Sigmoid colon (tissue), 7 donors: ENCODE measurements around the gene SLC25A45. TPM values are rescaled to one million over a fixed set of nuclear protein-coding genes. Genes with fewer than 3 reads are reported as not detected.

Source experiments
- DNase-seq: peaks from one replicate; pipeline ENCODE4 v3.0.0-alpha.2; 2019
- H3K27ac ChIP-seq, 4 donors: fragments of 200-600 bp; sonication (generic); one replicate each; pipeline ENCODE4 v1.5.1; 2016 to 2019; ENCODE audit warnings: mild to moderate bottlenecking in 1 of 4
- H3K27me3 ChIP-seq, 3 donors: fragments of 200-600 bp; sonication (generic); one replicate each; pipeline ENCODE4 v1.5.1; 2019; ENCODE audit warnings: mild to moderate bottlenecking in 1 of 3
- H3K36me3 ChIP-seq, 4 donors: fragments of 200-600 bp; sonication (generic); one replicate each; pipeline ENCODE4 v1.5.1; 2016 to 2019
- H3K4me1 ChIP-seq, 4 donors: fragments of 200-600 bp; sonication (generic); one replicate each; pipeline ENCODE4 v1.5.1; 2017 to 2019
- H3K4me3 ChIP-seq, 4 donors: fragments of 200-600 bp; sonication (generic); one replicate each; pipeline ENCODE4 v1.5.1; 2017 to 2019; ENCODE audit warnings: mild to moderate bottlenecking in 2 of 4, moderate library complexity in 1 of 4
- H3K9me3 ChIP-seq, 4 donors: fragments of 200-600 bp in 3 of 4; sonication (generic) in 3 of 4; one replicate each; pipeline versions ENCODE4 v1.5.1 to v1.6.1; 2013 to 2019
- CTCF ChIP-seq, 4 experiments: fragments of 450-650 bp in 3 of 4; fragments of 200-600 bp in 1 of 4; IDR thresholded peaks; one replicate each; pipeline ENCODE4 v1.5.1; 2016 to 2019; ENCODE audit warnings: antibody characterized with exemption in 4 of 4, mild to moderate bottlenecking in 3 of 4, moderate library complexity in 2 of 4
- EP300 ChIP-seq, 4 donors: sonication (generic); formaldehyde crosslinking; IDR thresholded peaks; one replicate each; pipeline ENCODE4 v1.6.1; 2017; ENCODE audit warnings: antibody characterized with exemption in 4 of 4
- POLR2A ChIP-seq, 2 donors: fragments of 450-650 bp; IDR thresholded peaks; one replicate each; pipeline ENCODE4 v1.6.1; 2016; ENCODE audit warnings: antibody characterized with exemption in 2 of 2, mild to moderate bottlenecking in 2 of 2, moderate library complexity in 2 of 2
- POLR2AphosphoS5 ChIP-seq, 4 donors: sonication (generic); formaldehyde crosslinking; IDR thresholded peaks; one replicate each; pipeline ENCODE4 v1.6.1; 2017; ENCODE audit warnings: antibody characterized with exemption in 4 of 4
- WGBS, 2 donors: extraction: QIAGEN DNeasy Blood & Tissue Kit; methylation state at CpG; one replicate each; pipeline ENCODE4 v1.1.7; 2013; 5-methylcytosine and 5-hydroxymethylcytosine counted together
- intact Hi-C: fragments of 100-400 bp; cut with DNase I; formaldehyde crosslinking; loops from one replicate; pipeline ENCODE4 v1.15.1; 2023
- polyA plus RNA-seq, 3 donors: library from polyadenylated mRNA; stranded (reverse); fragments of 200-250 nt; gene quantifications; one replicate each; pipeline ENCODE4 v1.2.3, GENCODE V29; 2013
- total RNA-seq, 4 donors: library from RNA; depleted of rRNA; stranded (reverse); fragments of >200 nt; gene quantifications; one replicate each; pipeline ENCODE4 v1.1.0, GENCODE V29; 2016
- donor health status: healthy with polysubstance abuse.
- donor health status: Bipolar disorder and iron deficiency.
- donor health status: healthy.

Gene SLC25A45
- total and polyA plus RNA-seq, 7 donors = 1.2 to 12.8 (median 5.3) TPM

- 86 to 92% methylated on average over 6 of the region's 6 CpGs for WGBS, 2 donors
- Histone ChIP-seq H3K27ac (no peak overlapping the region), H3K36me3 (no peaks in the 10 kb centered on the region), H3K27me3 (no peaks in the 10 kb centered on the region), H3K4me3 (no peak overlapping the region), H3K9me3 (no peaks in the 10 kb centered on the region), H3K4me1 (peaks cover 0 to 4% (median 4%) of the 10 kb centered on the region in 4 donors)
- no peak for DNase-seq
- TF ChIP-seq POLR2AphosphoS5 (IDR thresholded peaks at IDR 0.05) (no peak), EP300 (IDR thresholded peaks at IDR 0.05) (no peak), POLR2A (IDR thresholded peaks at IDR 0.05) (no peak), CTCF (IDR thresholded peaks at IDR 0.05) (no peak)
- intact Hi-C loops = loop anchor here (10.0 kb wide), 1 partner anchor 242 kb away; no protein-coding TSS in a partner anchor
These were observed 19.5 kb downstream of the SLC25A45 start for GRCh38 chr11:65362966-65363365.

GRCh38 chr11:65362320-65362931 lies 20.0 kb downstream of the SLC25A45 start:
- H3K27ac ChIP-seq = no peak overlapping the region
- H3K9me3 ChIP-seq = no peaks in the 10 kb centered on the region
- 68 to 86% methylated on average over 10 of the region's 10 CpGs for WGBS, 2 donors
- no peak overlapping the region for H3K4me3 ChIP-seq
- no peaks in the 10 kb centered on the region for H3K36me3 ChIP-seq
- peaks cover 0 to 1% (median 0%) of the 10 kb centered on the region in 3 donors for H3K27me3 ChIP-seq
- no peak for TF ChIP-seq CTCF (IDR thresholded peaks at IDR 0.05)
- no peak for TF ChIP-seq POLR2A (IDR thresholded peaks at IDR 0.05)
- no peak for TF ChIP-seq EP300 (IDR thresholded peaks at IDR 0.05)
- TF ChIP-seq POLR2AphosphoS5 (IDR thresholded peaks at IDR 0.05) = no peak
- intact Hi-C loops = loop anchor here (10.0 kb wide), 1 partner anchor 242 kb away; no protein-coding TSS in a partner anchor
- peaks cover 0 to 4% (median 4%) of the 10 kb centered on the region in 4 donors for H3K4me1 ChIP-seq
- no peak for DNase-seq

- peaks cover 0 to 27% (median 23%) of the 10 kb centered on the region in 4 donors for H3K4me1 ChIP-seq
- H3K36me3 ChIP-seq = peaks cover 0 to under 1% (median 0%) of the 10 kb centered on the region in 4 donors
- H3K4me3 ChIP-seq = no peak overlapping the region
- no peaks in the 10 kb centered on the region for H3K9me3 ChIP-seq
- TF ChIP-seq CTCF (IDR thresholded peaks at IDR 0.05) (no peak), POLR2A (IDR thresholded peaks at IDR 0.05) (no peak), POLR2AphosphoS5 (IDR thresholded peaks at IDR 0.05) (no peak), EP300 (IDR thresholded peaks at IDR 0.05) (no peak)
- H3K27ac ChIP-seq = no peak overlapping the region
- intact Hi-C loops = loop anchor here (5.0 kb wide), 1 partner anchor 164 kb away; no protein-coding TSS in a partner anchor
- 33 to 73% methylated on average over 8 of the region's 8 CpGs for WGBS, 2 donors
- no peak for DNase-seq
- peaks cover 0 to 17% (median 11%) of the 10 kb centered on the region in 3 donors for H3K27me3 ChIP-seq
These were observed 24.5 kb downstream of the SLC25A45 start for GRCh38 chr11:65357856-65358356.

GRCh38 chr11:65356394-65356972 lies 26.0 kb downstream of the SLC25A45 start:
- WGBS, 2 donors = 89 to 93% methylated on average over 30 of the region's 30 CpGs
- Histone ChIP-seq H3K4me1 (peaks cover 0 to 27% (median 23%) of the 10 kb centered on the region in 4 donors), H3K4me3 (no peak overlapping the region), H3K9me3 (no peaks in the 10 kb centered on the region), H3K27ac (no peak overlapping the region), H3K36me3 (peaks cover 8 to 14% (median 9%) of the 10 kb centered on the region in 4 donors), H3K27me3 (peaks cover 0 to 17% (median 11%) of the 10 kb centered on the region in 3 donors)
- DNase-seq = no peak
- intact Hi-C loops = loop anchor here (5.0 kb wide), 1 partner anchor 166 kb away; no protein-coding TSS in a partner anchor
- no peak for TF ChIP-seq CTCF (IDR thresholded peaks at IDR 0.05)
- no peak for TF ChIP-seq POLR2AphosphoS5 (IDR thresholded peaks at IDR 0.05)
- TF ChIP-seq EP300 (IDR thresholded peaks at IDR 0.05) = no peak
- TF ChIP-seq POLR2A (IDR thresholded peaks at IDR 0.05) = no peak
